BE2C (cell line): Measurements from ENCODE around the gene CYP2A6.
"Not testable (repeated sequence)": the region's sequence is repeated elsewhere in the genome, so short reads cannot be mapped to it uniquely, and the experiment has no call there.

Experiments used
- DNase-seq: peaks from one replicate; pipeline ENCODE4 v3.0.0-alpha.2; 2020
- H3K27me3 ChIP-seq: fragments of 250-450 bp; sonication (Bioruptor Pico); 2 replicates; pipeline ENCODE4 v1.5.1; 2020; ENCODE audit warnings: mild to moderate bottlenecking
- H3K36me3 ChIP-seq: fragments of 250-450 bp; sonication (Bioruptor Pico); 2 replicates; pipeline ENCODE4 v1.5.1; 2020; ENCODE audit warnings: mild to moderate bottlenecking
- H3K4me1 ChIP-seq: fragments of 250-450 bp; sonication (Bioruptor Pico); 2 replicates; pipeline ENCODE4 v1.5.1; 2020
- H3K4me3 ChIP-seq: 2 replicates; pipeline ENCODE4 v1.5.1; 2011; ENCODE audit warnings: low read depth, low read length
- H3K9me3 ChIP-seq: fragments of 250-450 bp; sonication (Bioruptor Pico); 2 replicates; pipeline ENCODE4 v1.5.1; 2020
- TF ChIP-seq, protein P1 (sequence below): IDR thresholded peaks from 2 replicates; pipeline ENCODE4 v1.5.1; 2012; ENCODE audit warnings: mild to moderate bottlenecking, low read depth, low read length

The CYP2A6 gene

DNA sequence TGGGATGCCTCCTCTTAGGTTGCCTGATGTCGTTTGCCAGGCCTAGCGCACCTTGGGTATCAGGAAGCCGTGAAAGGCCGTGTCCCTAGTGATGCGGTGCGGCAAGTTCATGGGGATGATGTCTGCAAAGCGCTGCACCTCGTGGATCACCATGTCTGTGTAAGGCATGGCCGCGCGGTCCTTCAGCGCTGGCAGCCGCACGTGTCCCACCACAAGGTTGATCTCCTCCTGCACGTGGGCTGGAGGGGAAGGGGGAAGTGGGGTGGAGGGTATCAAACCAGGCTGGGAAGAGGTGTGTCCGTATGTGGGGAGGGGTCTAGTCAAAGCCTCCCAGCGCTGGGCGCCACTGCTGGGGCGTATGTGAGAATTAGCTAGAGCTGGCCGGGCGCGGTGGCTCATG lies 28.1 kb downstream of the CYP2A6 start:
- H3K27me3 ChIP-seq: no peaks in the 10 kb centered on the region
- H3K4me1 ChIP-seq: no peaks in the 10 kb centered on the region
- H3K36me3 ChIP-seq: no peaks in the 10 kb centered on the region
- no peaks in the 10 kb centered on the region for H3K9me3 ChIP-seq
- DNase-seq: no peak
- TF ChIP-seq, protein P1, sequence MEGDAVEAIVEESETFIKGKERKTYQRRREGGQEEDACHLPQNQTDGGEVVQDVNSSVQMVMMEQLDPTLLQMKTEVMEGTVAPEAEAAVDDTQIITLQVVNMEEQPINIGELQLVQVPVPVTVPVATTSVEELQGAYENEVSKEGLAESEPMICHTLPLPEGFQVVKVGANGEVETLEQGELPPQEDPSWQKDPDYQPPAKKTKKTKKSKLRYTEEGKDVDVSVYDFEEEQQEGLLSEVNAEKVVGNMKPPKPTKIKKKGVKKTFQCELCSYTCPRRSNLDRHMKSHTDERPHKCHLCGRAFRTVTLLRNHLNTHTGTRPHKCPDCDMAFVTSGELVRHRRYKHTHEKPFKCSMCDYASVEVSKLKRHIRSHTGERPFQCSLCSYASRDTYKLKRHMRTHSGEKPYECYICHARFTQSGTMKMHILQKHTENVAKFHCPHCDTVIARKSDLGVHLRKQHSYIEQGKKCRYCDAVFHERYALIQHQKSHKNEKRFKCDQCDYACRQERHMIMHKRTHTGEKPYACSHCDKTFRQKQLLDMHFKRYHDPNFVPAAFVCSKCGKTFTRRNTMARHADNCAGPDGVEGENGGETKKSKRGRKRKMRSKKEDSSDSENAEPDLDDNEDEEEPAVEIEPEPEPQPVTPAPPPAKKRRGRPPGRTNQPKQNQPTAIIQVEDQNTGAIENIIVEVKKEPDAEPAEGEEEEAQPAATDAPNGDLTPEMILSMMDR: no peak
- no peak overlapping the region for H3K4me3 ChIP-seq

GRCh38 chr19:40819479-40820234 lies 30.6 kb downstream of the CYP2A6 start:
- DNase-seq: not testable (repeated sequence)

DNA sequence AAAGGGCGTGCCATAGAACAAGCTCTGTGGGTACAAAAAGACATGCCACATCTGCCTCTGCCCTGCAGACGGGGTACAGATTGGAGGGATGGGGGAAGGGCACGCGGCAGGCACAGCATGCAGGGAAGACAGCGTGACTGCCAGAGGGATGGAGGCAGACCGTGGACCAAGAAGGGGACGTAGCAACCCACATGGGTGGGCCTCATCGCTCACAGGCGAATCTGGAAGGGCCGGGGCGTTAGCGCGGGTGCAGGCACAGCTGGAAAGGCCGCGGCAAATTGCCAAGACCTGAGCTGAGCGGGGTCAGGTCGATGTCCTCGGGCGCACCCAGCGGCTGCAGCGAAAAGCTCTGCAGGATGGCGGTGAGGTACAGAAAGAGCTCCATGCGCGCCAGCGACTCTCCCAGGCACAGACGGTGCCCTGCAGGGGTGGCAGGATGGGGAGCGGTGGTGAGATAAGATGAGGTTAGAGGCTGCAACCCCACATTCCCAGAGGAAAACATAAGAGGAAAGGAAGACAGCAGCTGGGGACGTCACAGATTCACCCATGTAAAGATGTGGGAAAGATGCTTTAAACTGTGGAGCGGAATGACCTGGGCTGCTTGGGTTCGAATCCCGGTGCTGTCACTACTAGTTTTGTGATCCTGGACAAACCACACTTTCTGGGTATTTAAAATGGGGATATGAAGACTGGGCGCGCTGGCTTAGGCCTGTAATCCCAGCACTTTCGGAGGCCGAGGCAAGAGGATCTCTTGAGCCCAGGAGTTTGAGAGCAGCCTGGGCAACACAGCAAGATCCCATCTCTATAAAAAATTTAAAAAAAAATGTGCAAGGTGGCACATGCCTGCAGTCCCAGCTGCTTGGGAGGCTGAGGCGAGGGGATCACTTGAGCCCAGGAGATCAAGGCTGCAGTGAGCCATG lies 31.5 kb downstream of the CYP2A6 start:
- DNase-seq: peak; percentile 89
- not testable (repeated sequence) for H3K27me3 ChIP-seq, H3K4me1 ChIP-seq, H3K36me3 ChIP-seq, H3K9me3 ChIP-seq
- H3K4me3 ChIP-seq: peak overlapping the region; percentile 38
- TF ChIP-seq, protein P1: peak; percentile 42

More at GRCh38 chr19:40819479-40820234, 30.6 kb downstream of the CYP2A6 start:
- H3K36me3 ChIP-seq, H3K27me3 ChIP-seq, H3K9me3 ChIP-seq, H3K4me1 ChIP-seq, H3K4me3 ChIP-seq: not testable (repeated sequence)
- TF ChIP-seq, protein P1: peak; percentile 74

DNA sequence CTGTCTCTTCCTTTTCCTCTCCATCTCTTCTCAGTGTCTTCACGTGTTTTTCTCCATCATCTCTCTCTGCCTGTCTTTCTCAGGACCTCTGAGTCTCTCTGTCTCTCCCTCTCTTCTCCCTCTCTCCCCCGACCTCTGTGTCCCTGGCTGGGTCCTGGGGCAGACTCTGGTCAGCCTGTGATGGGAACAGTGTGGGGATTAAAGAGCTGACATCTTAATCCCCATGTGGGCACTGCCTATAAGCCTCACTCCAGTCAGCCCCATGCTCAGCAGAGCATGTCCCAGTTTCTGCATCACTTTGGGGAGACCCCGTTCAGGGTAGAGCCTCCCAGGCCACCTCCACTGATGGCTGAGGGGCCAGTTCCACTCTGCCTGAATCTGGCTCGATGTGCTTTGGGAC lies 35.0 kb downstream of the CYP2A6 start:
- H3K4me1 ChIP-seq: no peaks in the 10 kb centered on the region; the same call in 1 of the 2 replicates
- TF ChIP-seq, protein P1: no peak
- H3K27me3 ChIP-seq: no peaks in the 10 kb centered on the region
- no peaks in the 10 kb centered on the region for H3K9me3 ChIP-seq
- H3K36me3 ChIP-seq: no peaks in the 10 kb centered on the region
- no peak for DNase-seq
- H3K4me3 ChIP-seq: no peak overlapping the region

DNA sequence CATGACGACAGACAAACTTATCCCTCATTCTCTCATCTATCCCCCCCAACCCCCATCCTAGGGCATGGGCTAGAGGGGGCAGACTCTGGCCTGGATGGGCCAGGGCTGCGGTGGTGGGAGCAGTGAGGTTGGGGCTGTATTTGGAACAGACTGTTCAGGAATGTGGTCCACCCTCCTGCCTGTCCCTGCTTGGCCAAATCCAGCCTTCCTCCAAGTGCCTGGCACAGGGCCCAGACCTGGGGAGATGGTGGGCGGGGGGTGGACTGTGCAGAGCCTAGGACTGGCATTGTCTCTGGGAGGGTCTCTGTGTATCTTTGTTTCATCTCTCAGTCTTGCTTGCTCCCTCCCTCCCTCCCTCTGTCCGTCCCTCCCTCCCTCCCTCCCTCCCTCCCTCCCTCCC lies 37.1 kb downstream of the CYP2A6 start:
- H3K27me3 ChIP-seq: no peaks in the 10 kb centered on the region
- peaks cover 15% of the 10 kb centered on the region for H3K36me3 ChIP-seq
- no peak overlapping the region for H3K4me3 ChIP-seq
- no peaks in the 10 kb centered on the region; the same call in 1 of the 2 replicates for H3K4me1 ChIP-seq
- H3K9me3 ChIP-seq: no peaks in the 10 kb centered on the region
- TF ChIP-seq, protein P1: no peak
- no peak for DNase-seq

- not testable (repeated sequence) for H3K27me3 ChIP-seq, DNase-seq, H3K4me3 ChIP-seq, H3K4me1 ChIP-seq, H3K9me3 ChIP-seq
- peaks cover 21% of the 10 kb centered on the region for H3K36me3 ChIP-seq
Observed at GRCh38 chr19:40812571-40812970, 37.7 kb downstream of the CYP2A6 start.
